ENCODE measurements around the gene WNT9A.
"Not testable (repeated sequence)": the region's sequence is repeated elsewhere in the genome, so short reads cannot be mapped to it uniquely, and the experiment has no call there.

Gene WNT9A

GRCh38 chr1:227885648-227886502 lies 61.9 kb downstream of the WNT9A start:
- no peak for DNase-seq

- DNase-seq: no peak
Observed at GRCh38 chr1:227885135-227885647, 62.5 kb downstream of the WNT9A start.

- DNase-seq: no peak
Observed at GRCh38 chr1:227884370-227885134, 63.2 kb downstream of the WNT9A start.

GRCh38 chr1:227883641-227884301 lies 64.0 kb downstream of the WNT9A start:
- DNase-seq: no peak

- DNase-seq: no peak
Observed at GRCh38 chr1:227883073-227883520, 64.6 kb downstream of the WNT9A start.

- no peak for DNase-seq
Observed at GRCh38 chr1:227880342-227880924, 67.3 kb downstream of the WNT9A start.

GRCh38 chr1:227877810-227878209 lies 69.9 kb downstream of the WNT9A start:
- DNase-seq: not testable (repeated sequence)

GRCh38 chr1:227871892-227872291 lies 75.8 kb downstream of the WNT9A start:
- DNase-seq: not testable (repeated sequence)

- DNase-seq: no peak
Observed at GRCh38 chr1:227870366-227870765, 77.4 kb downstream of the WNT9A start.

GRCh38 chr1:227869851-227870305 lies 77.9 kb downstream of the WNT9A start:
- DNase-seq: no peak

- DNase-seq: no peak
Observed at GRCh38 chr1:227869279-227869842, 78.4 kb downstream of the WNT9A start.
